GM12872 (cell line): ENCODE data around the gene LRRC25.

ENCODE experiments used
- TF ChIP-seq, protein P1 (sequence below): IDR thresholded peaks from 3 replicates; pipeline ENCODE4 v1.5.1; 2011; ENCODE audit warnings: low read depth, mild to moderate bottlenecking, low read length, moderate library complexity; ENCODE audit not compliant: insufficient read depth

Gene LRRC25

GRCh38 chr19:18424890-18425514 is 27.6 kb upstream of the LRRC25 start:
- TF ChIP-seq, protein P1, sequence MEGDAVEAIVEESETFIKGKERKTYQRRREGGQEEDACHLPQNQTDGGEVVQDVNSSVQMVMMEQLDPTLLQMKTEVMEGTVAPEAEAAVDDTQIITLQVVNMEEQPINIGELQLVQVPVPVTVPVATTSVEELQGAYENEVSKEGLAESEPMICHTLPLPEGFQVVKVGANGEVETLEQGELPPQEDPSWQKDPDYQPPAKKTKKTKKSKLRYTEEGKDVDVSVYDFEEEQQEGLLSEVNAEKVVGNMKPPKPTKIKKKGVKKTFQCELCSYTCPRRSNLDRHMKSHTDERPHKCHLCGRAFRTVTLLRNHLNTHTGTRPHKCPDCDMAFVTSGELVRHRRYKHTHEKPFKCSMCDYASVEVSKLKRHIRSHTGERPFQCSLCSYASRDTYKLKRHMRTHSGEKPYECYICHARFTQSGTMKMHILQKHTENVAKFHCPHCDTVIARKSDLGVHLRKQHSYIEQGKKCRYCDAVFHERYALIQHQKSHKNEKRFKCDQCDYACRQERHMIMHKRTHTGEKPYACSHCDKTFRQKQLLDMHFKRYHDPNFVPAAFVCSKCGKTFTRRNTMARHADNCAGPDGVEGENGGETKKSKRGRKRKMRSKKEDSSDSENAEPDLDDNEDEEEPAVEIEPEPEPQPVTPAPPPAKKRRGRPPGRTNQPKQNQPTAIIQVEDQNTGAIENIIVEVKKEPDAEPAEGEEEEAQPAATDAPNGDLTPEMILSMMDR, result no peak

GRCh38 chr19:18424122-18424889 is 26.9 kb upstream of the LRRC25 start:
- TF ChIP-seq, protein P1, result no peak

- TF ChIP-seq, protein P1, result no peak
These were observed 26.0 kb upstream of the LRRC25 start for GRCh38 chr19:18423258-18424020.

DNA sequence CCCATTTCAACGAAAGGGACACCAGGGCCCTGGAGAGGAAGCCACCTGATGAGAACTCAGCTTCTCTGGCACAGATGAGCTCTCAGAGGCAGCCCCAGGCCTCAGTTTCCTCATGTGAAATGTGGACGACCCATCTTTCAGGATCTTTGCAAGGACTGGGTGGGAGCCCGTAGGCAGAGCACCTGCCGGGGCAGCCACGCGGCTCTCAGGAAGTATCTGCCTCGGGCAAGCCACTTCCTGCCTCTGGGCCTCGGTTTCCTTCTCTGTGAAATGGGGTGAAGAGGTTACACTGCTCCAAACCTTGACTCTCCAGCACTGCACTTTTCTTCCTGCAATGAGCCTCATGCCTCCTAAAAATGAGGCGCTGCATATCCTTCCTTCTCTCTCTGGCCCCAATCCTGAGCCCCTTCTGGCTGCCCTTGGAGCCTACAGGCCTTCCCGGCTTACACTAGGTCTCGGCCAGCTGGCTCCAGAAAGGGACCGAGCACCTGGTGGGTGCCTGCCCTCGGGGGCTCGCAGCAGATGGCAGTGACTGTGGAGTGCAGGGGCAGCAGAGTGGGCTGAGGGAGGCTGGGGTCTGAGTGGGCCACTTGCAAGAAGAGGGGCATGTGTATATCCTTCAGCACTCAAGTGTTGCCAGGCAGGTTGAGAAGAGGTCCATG is 25.2 kb upstream of the LRRC25 start:
- TF ChIP-seq, protein P1, result 0 out of 3 replicates have a peak, but pooled peaks have one; percentile 2

DNA sequence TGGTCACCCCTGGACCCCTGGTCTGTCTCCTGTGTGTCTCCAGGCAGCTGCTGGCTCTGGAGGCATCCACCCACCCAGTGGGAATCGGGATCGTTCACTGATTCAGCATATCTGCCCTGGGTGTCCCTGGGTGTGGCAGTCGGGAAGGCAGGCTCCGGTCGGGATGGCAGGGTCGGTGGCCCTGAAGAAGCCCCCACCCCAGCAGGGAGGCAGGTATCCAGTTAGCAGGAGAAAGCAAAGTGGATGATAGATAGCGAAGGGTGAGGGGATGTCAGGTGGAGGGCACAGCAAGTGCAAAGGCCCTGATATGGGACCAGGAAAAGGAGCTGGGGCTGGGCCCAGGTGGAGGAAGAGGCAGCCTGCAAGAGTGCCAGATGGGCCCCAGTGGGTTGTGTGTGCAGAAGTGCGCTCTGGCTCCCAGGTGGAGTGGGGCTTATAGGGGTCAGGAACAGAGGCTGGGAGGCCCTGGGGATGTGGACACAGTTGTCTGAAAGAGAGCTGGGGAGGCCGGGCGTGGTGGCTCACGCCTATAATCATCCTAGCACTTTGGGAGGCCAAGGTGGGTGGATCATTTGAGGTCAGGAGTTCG is 24.0 kb upstream of the LRRC25 start:
- TF ChIP-seq, protein P1, result no peak

GRCh38 chr19:18420930-18421329 is 23.5 kb upstream of the LRRC25 start:
- TF ChIP-seq, protein P1, result no peak
